Kidney epithelial cell (primary cell): ENCODE data around the gene PM20D1. TPM values are rescaled to one million over a fixed set of nuclear protein-coding genes. Genes with fewer than 3 reads are reported as not detected.

Source experiments
- DNase-seq: peaks from one replicate; pipeline ENCODE4 v3.0.0-alpha.2; 2010; ENCODE audit warnings: low read depth
- H3K27me3 ChIP-seq: 2 replicates; pipeline ENCODE4 v1.6.0; 2011; ENCODE audit warnings: low read length; ENCODE audit not compliant: control insufficient read depth, insufficient read depth
- H3K36me3 ChIP-seq: 2 replicates; pipeline ENCODE4 v1.5.1; 2011; ENCODE audit warnings: low read length; ENCODE audit not compliant: control insufficient read depth, insufficient read depth
- H3K4me3 ChIP-seq: 2 replicates; pipeline ENCODE4 v1.5.1; 2011; ENCODE audit warnings: low read depth, mild to moderate bottlenecking, control low read depth, low read length
- total RNA-seq: library from RNA; depleted of rRNA; stranded (reverse); fragments of >200 nt; gene quantifications from 2 replicates; pipeline ENCODE4 v1.2.3, GENCODE V29; 2015
- TF ChIP-seq, protein P1 (sequence below): IDR thresholded peaks from 2 replicates; pipeline ENCODE4 v1.5.1; 2011; ENCODE audit warnings: mild to moderate bottlenecking, moderate library complexity, low read length, control low read depth, inconsistent platforms; ENCODE audit not compliant: insufficient read depth, poor library complexity, severe bottlenecking

The PM20D1 gene
- total RNA-seq, 1 donor from 2014 or later, result 0.04 TPM

GRCh38 chr1:205817988-205818387, 31.9 kb downstream of the PM20D1 start:
- no peak overlapping the region for H3K4me3 ChIP-seq
- no peak for DNase-seq
- H3K27me3 ChIP-seq, result no peaks in the 10 kb centered on the region
- TF ChIP-seq, protein P1, sequence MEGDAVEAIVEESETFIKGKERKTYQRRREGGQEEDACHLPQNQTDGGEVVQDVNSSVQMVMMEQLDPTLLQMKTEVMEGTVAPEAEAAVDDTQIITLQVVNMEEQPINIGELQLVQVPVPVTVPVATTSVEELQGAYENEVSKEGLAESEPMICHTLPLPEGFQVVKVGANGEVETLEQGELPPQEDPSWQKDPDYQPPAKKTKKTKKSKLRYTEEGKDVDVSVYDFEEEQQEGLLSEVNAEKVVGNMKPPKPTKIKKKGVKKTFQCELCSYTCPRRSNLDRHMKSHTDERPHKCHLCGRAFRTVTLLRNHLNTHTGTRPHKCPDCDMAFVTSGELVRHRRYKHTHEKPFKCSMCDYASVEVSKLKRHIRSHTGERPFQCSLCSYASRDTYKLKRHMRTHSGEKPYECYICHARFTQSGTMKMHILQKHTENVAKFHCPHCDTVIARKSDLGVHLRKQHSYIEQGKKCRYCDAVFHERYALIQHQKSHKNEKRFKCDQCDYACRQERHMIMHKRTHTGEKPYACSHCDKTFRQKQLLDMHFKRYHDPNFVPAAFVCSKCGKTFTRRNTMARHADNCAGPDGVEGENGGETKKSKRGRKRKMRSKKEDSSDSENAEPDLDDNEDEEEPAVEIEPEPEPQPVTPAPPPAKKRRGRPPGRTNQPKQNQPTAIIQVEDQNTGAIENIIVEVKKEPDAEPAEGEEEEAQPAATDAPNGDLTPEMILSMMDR, result no peak
- H3K36me3 ChIP-seq, result no peaks in the 10 kb centered on the region

DNA sequence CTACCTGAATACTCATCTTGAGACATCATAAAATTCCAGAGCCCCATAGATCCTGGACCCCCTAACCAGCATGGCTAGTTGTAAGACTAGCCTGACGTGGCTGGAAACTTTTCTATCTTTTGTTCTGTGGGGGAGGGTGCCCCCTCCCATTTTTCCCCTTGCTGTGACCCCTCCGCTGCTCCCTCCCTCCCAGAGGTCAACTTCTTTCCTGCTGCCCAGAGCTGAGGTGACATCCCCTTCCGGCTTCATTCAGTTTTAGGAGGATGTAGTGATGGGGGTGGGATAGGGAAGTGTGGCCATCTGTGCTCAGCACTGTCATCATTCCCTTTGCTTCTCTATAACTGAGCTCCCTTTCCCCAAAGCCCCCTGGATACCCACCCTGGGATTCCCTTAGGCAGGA, 32.6 kb downstream of the PM20D1 start:
- Histone ChIP-seq H3K27me3 (no peaks in the 10 kb centered on the region), H3K4me3 (no peak overlapping the region), H3K36me3 (no peaks in the 10 kb centered on the region)
- no peak for DNase-seq
- TF ChIP-seq, protein P1, result no peak

GRCh38 chr1:205813755-205814058, 36.2 kb downstream of the PM20D1 start:
- no peaks in the 10 kb centered on the region for H3K27me3 ChIP-seq
- TF ChIP-seq, protein P1, result no peak
- H3K4me3 ChIP-seq, result peak overlapping the region; percentile 87
- H3K36me3 ChIP-seq, result no peaks in the 10 kb centered on the region
- peak; percentile 35 for DNase-seq

GRCh38 chr1:205812878-205813754, 36.8 kb downstream of the PM20D1 start, which contains the start of gene SLC41A1:
Gene SLC41A1 (minus strand): TSS chr1:205813198. CDS start chr1:205810441, 2,757 bp downstream.
- TF ChIP-seq, protein P1, result no peak
- DNase-seq, result peak; percentile 54
- Histone ChIP-seq H3K36me3 (no peaks in the 10 kb centered on the region), H3K4me3 (peak within 1 kb of the TSS; percentile 87), H3K27me3 (no peaks in the 10 kb centered on the region)

- Histone ChIP-seq H3K27me3 (no peaks in the 10 kb centered on the region), H3K36me3 (no peaks in the 10 kb centered on the region), H3K4me3 (peak overlapping the region; percentile 87)
- TF ChIP-seq, protein P1, result no peak
- no peak for DNase-seq
These were observed 37.6 kb downstream of the PM20D1 start for GRCh38 chr1:205812271-205812877.
